ENCODE data around the gene PIK3C2B.

PIK3C2B gene

GRCh38 chr1:204471687-204472086, 22.9 kb downstream of the PIK3C2B start:
- H3K4me3 ChIP-seq (ENCODE audit: low read depth, low read length), result no peak overlapping the region
- no peak for DNase-seq (ENCODE audit: low read depth)
- no peak for TF ChIP-seq CTCF (IDR thresholded peaks at IDR 0.05; ENCODE audit: control insufficient read depth, extremely low read depth, insufficient read depth)

GRCh38 chr1:204469304-204469703, 25.3 kb downstream of the PIK3C2B start:
- no peak for DNase-seq (ENCODE audit: low read depth)
- no peak for TF ChIP-seq CTCF (IDR thresholded peaks at IDR 0.05; ENCODE audit: control insufficient read depth, extremely low read depth, insufficient read depth)

GRCh38 chr1:204468766-204469302, 25.8 kb downstream of the PIK3C2B start:
- TF ChIP-seq CTCF (IDR thresholded peaks at IDR 0.05; ENCODE audit: control insufficient read depth, extremely low read depth, insufficient read depth), result no peak
- no peak overlapping the region for H3K4me3 ChIP-seq (ENCODE audit: low read depth, low read length)

More at GRCh38 chr1:204469304-204469703, 25.3 kb downstream of the PIK3C2B start:
- no peak overlapping the region for H3K4me3 ChIP-seq (ENCODE audit: low read depth, low read length)

GRCh38 chr1:204468206-204468605, 26.4 kb downstream of the PIK3C2B start:
- TF ChIP-seq CTCF (IDR thresholded peaks at IDR 0.05; ENCODE audit: control insufficient read depth, extremely low read depth, insufficient read depth), result no peak

More at GRCh38 chr1:204468766-204469302, 25.8 kb downstream of the PIK3C2B start:
- no peak for DNase-seq (ENCODE audit: low read depth)

GRCh38 chr1:204466416-204467405, 27.9 kb downstream of the PIK3C2B start:
- H3K4me3 ChIP-seq (ENCODE audit: low read depth, low read length), result no peak overlapping the region
- TF ChIP-seq CTCF (IDR thresholded peaks at IDR 0.05; ENCODE audit: control insufficient read depth, extremely low read depth, insufficient read depth), result no peak

More at GRCh38 chr1:204468206-204468605, 26.4 kb downstream of the PIK3C2B start:
- H3K4me3 ChIP-seq (ENCODE audit: low read depth, low read length), result no peak overlapping the region
- no peak for DNase-seq (ENCODE audit: low read depth)

GRCh38 chr1:204465546-204466415, 28.8 kb downstream of the PIK3C2B start:
- DNase-seq (ENCODE audit: low read depth), result no peak
- H3K4me3 ChIP-seq (ENCODE audit: low read depth, low read length), result no peak overlapping the region
- TF ChIP-seq CTCF (IDR thresholded peaks at IDR 0.05; ENCODE audit: control insufficient read depth, extremely low read depth, insufficient read depth), result no peak

More at GRCh38 chr1:204466416-204467405, 27.9 kb downstream of the PIK3C2B start:
- no peak for DNase-seq (ENCODE audit: low read depth)
